Measurements from ENCODE around the gene TGM1. TPM values are rescaled to one million over a fixed set of nuclear protein-coding genes. Genes with fewer than 3 reads are reported as not detected.

TGM1 gene
- total RNA-seq, 1 donor from 2014 or later: 6.2 TPM

GRCh38 chr14:24283796-24284460 is 21.0 kb upstream of the TGM1 start:
- Mint-ChIP-seq H3K27ac (no peak overlapping the region), H3K27me3 (peaks cover 16% of the 10 kb centered on the region), H3K4me3 (no peak overlapping the region), H3K36me3 (ENCODE audit: low read depth) (peaks cover 2% of the 10 kb centered on the region), H3K9me3 (no peaks in the 10 kb centered on the region), H3K4me1 (peaks cover 18% of the 10 kb centered on the region)
- no peak for DNase-seq
- intact Hi-C loops (cut with micrococcal nuclease): no loop called here

- peaks cover 24% of the 10 kb centered on the region for H3K4me1 Mint-ChIP-seq
- no peak overlapping the region for H3K27ac Mint-ChIP-seq
- no peaks in the 10 kb centered on the region for H3K9me3 Mint-ChIP-seq
- DNase-seq: no peak
- H3K4me3 Mint-ChIP-seq: no peak overlapping the region
- intact Hi-C loops (cut with micrococcal nuclease): no loop called here
- H3K36me3 Mint-ChIP-seq (ENCODE audit: low read depth): peaks cover 2% of the 10 kb centered on the region
- peaks cover 13% of the 10 kb centered on the region for H3K27me3 Mint-ChIP-seq
These were observed 19.8 kb upstream of the TGM1 start for GRCh38 chr14:24282736-24283135.

DNA sequence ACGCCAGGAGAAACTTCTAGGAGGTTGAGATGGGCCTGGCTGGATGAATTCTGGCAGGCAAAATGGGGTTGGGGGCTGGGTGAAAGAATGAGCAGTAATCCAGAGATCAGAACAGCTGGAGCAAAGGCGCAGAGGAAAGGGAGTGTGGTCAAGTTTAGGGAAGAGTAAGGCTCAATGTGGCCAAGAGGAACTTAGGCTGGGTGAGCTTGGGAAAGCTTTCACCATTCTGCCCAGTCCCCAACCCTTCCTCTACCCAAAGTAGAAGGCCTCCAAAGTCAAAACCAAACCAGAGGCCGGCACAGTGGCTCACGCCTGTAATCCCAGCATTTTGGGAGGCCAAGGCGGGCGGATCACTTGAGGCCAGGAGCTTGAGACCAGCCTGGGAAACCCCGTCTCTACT is 18.7 kb upstream of the TGM1 start:
- no peak overlapping the region for H3K27ac Mint-ChIP-seq
- peaks cover 2% of the 10 kb centered on the region for H3K36me3 Mint-ChIP-seq (ENCODE audit: low read depth)
- DNase-seq: no peak
- H3K4me3 Mint-ChIP-seq: no peak overlapping the region
- peaks cover 24% of the 10 kb centered on the region for H3K4me1 Mint-ChIP-seq
- intact Hi-C loops (cut with micrococcal nuclease): no loop called here
- peaks cover 9% of the 10 kb centered on the region for H3K27me3 Mint-ChIP-seq
- no peaks in the 10 kb centered on the region for H3K9me3 Mint-ChIP-seq

- no peak overlapping the region for H3K4me3 Mint-ChIP-seq
- DNase-seq: no peak
- H3K27ac Mint-ChIP-seq: no peak overlapping the region
- H3K36me3 Mint-ChIP-seq (ENCODE audit: low read depth): peaks cover 2% of the 10 kb centered on the region
- peaks cover 5% of the 10 kb centered on the region for H3K27me3 Mint-ChIP-seq
- intact Hi-C loops (cut with micrococcal nuclease): no loop called here
- H3K4me1 Mint-ChIP-seq: peaks cover 24% of the 10 kb centered on the region
- no peaks in the 10 kb centered on the region for H3K9me3 Mint-ChIP-seq
These were observed 18.0 kb upstream of the TGM1 start for GRCh38 chr14:24280797-24281460.

DNA sequence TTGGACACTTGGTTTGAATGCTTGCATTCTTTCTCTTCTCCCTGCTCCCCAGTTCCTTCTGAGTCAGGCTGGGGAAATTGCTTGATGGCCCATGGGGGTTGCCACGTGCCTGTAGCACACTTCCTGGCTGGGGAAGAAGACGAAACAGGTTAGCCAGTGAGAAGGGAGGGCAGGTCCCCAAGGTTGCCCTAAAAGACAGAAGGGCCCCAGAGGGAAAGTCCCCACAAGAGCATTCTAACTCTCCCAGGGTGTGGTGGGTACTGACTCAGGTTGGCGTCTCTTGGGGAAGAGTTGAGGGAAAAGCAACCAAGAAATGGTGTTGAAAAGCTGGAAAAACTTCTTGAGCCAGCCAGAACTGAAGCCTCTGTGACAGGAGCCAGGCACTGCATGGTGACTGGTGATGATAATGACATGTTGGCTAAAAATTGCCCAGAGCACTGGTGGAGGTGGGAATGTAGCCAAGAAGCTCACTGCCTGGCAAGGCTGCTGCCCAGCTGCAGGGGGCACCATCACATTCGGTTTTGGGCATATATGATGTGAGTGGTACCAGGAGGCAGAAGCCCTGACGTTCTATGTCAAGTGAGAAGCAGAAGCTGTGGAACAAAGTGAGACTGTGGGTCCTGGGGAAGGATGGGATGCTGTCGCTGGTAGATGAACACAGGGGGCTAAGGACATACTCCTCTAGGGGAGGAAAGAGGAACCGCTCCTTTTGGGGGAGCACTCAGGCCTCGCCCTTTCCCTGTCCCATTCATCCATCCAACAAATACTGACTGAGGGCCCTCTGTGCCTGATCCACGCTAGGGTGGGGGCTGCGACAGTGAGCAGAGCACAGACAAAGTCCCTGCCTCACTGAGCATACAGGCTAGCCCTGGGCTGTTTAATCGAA is 16.6 kb upstream of the TGM1 start:
- peak; percentile 77 for DNase-seq
- Mint-ChIP-seq H3K4me3 (peak overlapping the region; percentile 36), H3K27ac (peak overlapping the region; percentile 73), H3K27me3 (no peaks in the 10 kb centered on the region), H3K4me1 (peaks cover 26% of the 10 kb centered on the region), H3K9me3 (no peaks in the 10 kb centered on the region), H3K36me3 (ENCODE audit: low read depth) (peaks cover 2% of the 10 kb centered on the region)
- intact Hi-C loops (cut with micrococcal nuclease): no loop called here

GRCh38 chr14:24278424-24278823 is 15.4 kb upstream of the TGM1 start:
- H3K27me3 Mint-ChIP-seq: no peaks in the 10 kb centered on the region
- H3K9me3 Mint-ChIP-seq: no peaks in the 10 kb centered on the region
- H3K27ac Mint-ChIP-seq: peak overlapping the region; percentile 73
- intact Hi-C loops (cut with micrococcal nuclease): no loop called here
- DNase-seq: no peak
- H3K36me3 Mint-ChIP-seq (ENCODE audit: low read depth): peaks cover 2% of the 10 kb centered on the region
- H3K4me3 Mint-ChIP-seq: peak overlapping the region; percentile 29
- peaks cover 36% of the 10 kb centered on the region for H3K4me1 Mint-ChIP-seq

GRCh38 chr14:24277606-24278321 is 14.8 kb upstream of the TGM1 start:
- H3K27me3 Mint-ChIP-seq: no peaks in the 10 kb centered on the region
- H3K36me3 Mint-ChIP-seq (ENCODE audit: low read depth): peaks cover 2% of the 10 kb centered on the region
- peak overlapping the region; percentile 31 for H3K27ac Mint-ChIP-seq
- DNase-seq: no peak
- peaks cover 40% of the 10 kb centered on the region for H3K4me1 Mint-ChIP-seq
- no peaks in the 10 kb centered on the region for H3K9me3 Mint-ChIP-seq
- intact Hi-C loops (cut with micrococcal nuclease): no loop called here
- no peak overlapping the region for H3K4me3 Mint-ChIP-seq

DNA sequence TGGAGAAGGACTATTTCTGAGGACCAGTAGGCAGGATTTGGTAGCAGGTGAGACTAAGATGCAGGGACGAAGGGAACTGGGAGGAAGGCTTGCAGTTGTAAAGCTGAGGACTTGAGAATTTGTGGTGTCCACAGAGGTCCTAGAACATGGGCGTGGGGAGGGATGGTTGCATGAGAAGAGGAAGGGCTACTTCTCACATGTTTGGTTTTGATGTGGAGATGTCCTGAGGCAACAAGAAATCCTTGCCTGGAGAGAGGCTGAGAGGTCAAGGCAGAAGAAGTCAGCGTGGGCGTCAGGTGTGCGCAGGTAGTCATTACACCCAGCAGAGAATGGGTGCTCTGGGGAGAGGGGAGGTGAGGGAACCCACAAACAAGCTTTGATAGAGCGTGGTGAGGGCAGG is 14.1 kb upstream of the TGM1 start:
- no peak for DNase-seq
- no peak overlapping the region for H3K27ac Mint-ChIP-seq
- H3K4me1 Mint-ChIP-seq: peaks cover 47% of the 10 kb centered on the region
- no peak overlapping the region for H3K4me3 Mint-ChIP-seq
- intact Hi-C loops (cut with micrococcal nuclease): no loop called here
- peaks cover 2% of the 10 kb centered on the region for H3K36me3 Mint-ChIP-seq (ENCODE audit: low read depth)
- no peaks in the 10 kb centered on the region for H3K9me3 Mint-ChIP-seq
- H3K27me3 Mint-ChIP-seq: no peaks in the 10 kb centered on the region

DNA sequence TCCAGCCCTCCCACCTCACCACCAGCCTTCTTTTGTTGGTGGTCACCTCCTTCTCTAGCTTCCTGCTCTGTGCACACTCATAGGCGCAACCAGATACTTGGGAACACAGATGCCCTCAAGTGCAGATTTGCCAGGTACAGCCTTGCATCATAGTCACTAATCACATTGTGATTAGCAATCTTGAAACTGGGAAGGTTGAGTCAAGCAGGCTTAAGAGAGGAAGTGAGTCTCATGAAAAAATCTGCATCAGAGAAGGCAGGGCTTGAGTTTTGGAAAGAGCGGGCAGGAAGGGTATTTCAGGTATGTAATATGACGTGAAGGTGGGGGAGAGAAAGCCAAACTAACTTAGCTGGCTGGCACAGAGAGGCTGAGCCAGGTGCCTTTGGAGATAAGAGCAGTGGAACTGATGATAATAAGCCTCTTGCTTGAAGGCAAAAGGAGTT is 11.1 kb upstream of the TGM1 start:
- peak overlapping the region; percentile 82 for H3K27ac Mint-ChIP-seq
- peaks cover 54% of the 10 kb centered on the region for H3K4me1 Mint-ChIP-seq
- peak overlapping the region; percentile 54 for H3K4me3 Mint-ChIP-seq
- H3K27me3 Mint-ChIP-seq: no peaks in the 10 kb centered on the region
- H3K9me3 Mint-ChIP-seq: no peaks in the 10 kb centered on the region
- DNase-seq: peak; percentile 84
- H3K36me3 Mint-ChIP-seq (ENCODE audit: low read depth): peaks cover 8% of the 10 kb centered on the region
- intact Hi-C loops (cut with micrococcal nuclease): loop anchor here (1.0 to 2.0 kb wide), 4 partner anchors 15 to 59 kb away; no protein-coding TSS in a partner anchor

- no peak for DNase-seq
- H3K27ac Mint-ChIP-seq: peak overlapping the region; percentile 82
- no peaks in the 10 kb centered on the region for H3K9me3 Mint-ChIP-seq
- peak overlapping the region; percentile 54 for H3K4me3 Mint-ChIP-seq
- H3K4me1 Mint-ChIP-seq: peaks cover 48% of the 10 kb centered on the region
- intact Hi-C loops (cut with micrococcal nuclease): no loop called here
- no peaks in the 10 kb centered on the region for H3K27me3 Mint-ChIP-seq
- peaks cover 9% of the 10 kb centered on the region for H3K36me3 Mint-ChIP-seq (ENCODE audit: low read depth)
These were observed 10.5 kb upstream of the TGM1 start for GRCh38 chr14:24273422-24273998.

- peak overlapping the region; percentile 93 for H3K4me3 Mint-ChIP-seq
- intact Hi-C loops (cut with micrococcal nuclease): no loop called here
- DNase-seq: no peak
- H3K4me1 Mint-ChIP-seq: peaks cover 43% of the 10 kb centered on the region
- peaks cover 12% of the 10 kb centered on the region for H3K36me3 Mint-ChIP-seq (ENCODE audit: low read depth)
- H3K27me3 Mint-ChIP-seq: no peaks in the 10 kb centered on the region
- H3K27ac Mint-ChIP-seq: peak overlapping the region; percentile 82
- no peaks in the 10 kb centered on the region for H3K9me3 Mint-ChIP-seq
These were observed 9.5 kb upstream of the TGM1 start for GRCh38 chr14:24272467-24272866.

- peaks cover 18% of the 10 kb centered on the region for H3K36me3 Mint-ChIP-seq (ENCODE audit: low read depth)
- peak overlapping the region; percentile 93 for H3K4me3 Mint-ChIP-seq
- peak overlapping the region; percentile 92 for H3K27ac Mint-ChIP-seq
- intact Hi-C loops (cut with micrococcal nuclease): loop anchor here (1.0 kb wide), 4 partner anchors 30 to 170 kb away; partner anchors contain the start of genes CHMP4A, GMPR2, NEDD8 and SDR39U1
- no peak for DNase-seq
- H3K9me3 Mint-ChIP-seq: no peaks in the 10 kb centered on the region
- no peaks in the 10 kb centered on the region for H3K27me3 Mint-ChIP-seq
- H3K4me1 Mint-ChIP-seq: peaks cover 42% of the 10 kb centered on the region
These were observed 8.9 kb upstream of the TGM1 start for GRCh38 chr14:24271834-24272263.
